HepG2 (cell line): ENCODE data around the gene TLL2.

Source experiments
- CREM ChIP-seq, 2 experiments: sonication (generic) in 1 of 2; formaldehyde crosslinking in 1 of 2; IDR thresholded peaks; 2 replicates each; pipeline versions ENCODE4 v1.4.0 to v1.6.1; 2016 to 2020; ENCODE audit warnings: antibody characterized with exemption in 1 of 2, mild to moderate bottlenecking in 1 of 2, missing genetic modification reagents in 1 of 2
- CTCF ChIP-seq: sonication (generic); formaldehyde crosslinking; IDR thresholded peaks from 2 replicates; pipeline ENCODE4 v1.5.0; 2020; ENCODE audit warnings: mild to moderate bottlenecking, missing genetic modification reagents, moderate library complexity
- DR1 ChIP-seq: sonication (generic); formaldehyde crosslinking; IDR thresholded peaks from 2 replicates; pipeline ENCODE4 v1.8.0; 2021; ENCODE audit warnings: mild to moderate bottlenecking, missing genetic modification reagents, inconsistent platforms
- ESRRA ChIP-seq: sonication (generic); formaldehyde crosslinking; IDR thresholded peaks from 2 replicates; pipeline ENCODE4 v1.5.1; 2020; ENCODE audit warnings: mild to moderate bottlenecking, low read depth, missing genetic modification reagents
- GTF2F1 ChIP-seq: fragments of 150-350 bp; IDR thresholded peaks from 2 replicates; pipeline ENCODE4 v1.6.1; 2014; ENCODE audit warnings: low read length
- IKZF1 ChIP-seq: fragments of 450-650 bp; IDR thresholded peaks from 2 replicates; pipeline ENCODE4 v1.7.1; 2016
- NR2F6 ChIP-seq, 2 experiments: IDR thresholded peaks; 2 replicates each; pipeline ENCODE4 v1.6.1; 2016; ENCODE audit warnings: antibody characterized with exemption in 1 of 2, mild to moderate bottlenecking in 1 of 2
- POLR2G ChIP-seq: fragments of 200-400 bp; formaldehyde crosslinking; IDR thresholded peaks from 2 replicates; pipeline ENCODE4 v1.6.1; 2018; ENCODE audit warnings: mild to moderate bottlenecking, low read depth, low read length, moderate library complexity
- SMC3 ChIP-seq: IDR thresholded peaks from 2 replicates; pipeline ENCODE4 v1.6.1; 2011; ENCODE audit warnings: low read length, improper control_type of control experiment
- U2AF2 ChIP-seq: fragments of 200-400 bp; formaldehyde crosslinking; IDR thresholded peaks from 2 replicates; pipeline ENCODE4 v1.6.1; 2017; ENCODE audit warnings: low read depth, mild to moderate bottlenecking, low read length
- ZBTB43 ChIP-seq: sonication (generic); formaldehyde crosslinking; conservative IDR thresholded peaks from 2 replicates; pipeline ENCODE4 v1.4.0; 2020; ENCODE audit warnings: missing genetic modification reagents
- ZFX ChIP-seq: sonication (generic); formaldehyde crosslinking; IDR thresholded peaks from 2 replicates; pipeline ENCODE4 v1.4.0; 2020; ENCODE audit warnings: mild to moderate bottlenecking, low read depth, missing genetic modification reagents, moderate library complexity
- ZNF251 ChIP-seq: sonication (generic); formaldehyde crosslinking; IDR thresholded peaks from 2 replicates; pipeline ENCODE4 v1.9.0; 2021; ENCODE audit warnings: mild to moderate bottlenecking, missing genetic modification reagents
- ZNF274 ChIP-seq: sonication (generic); formaldehyde crosslinking; IDR thresholded peaks from 2 replicates; pipeline ENCODE4 v1.5.1; 2020; ENCODE audit warnings: mild to moderate bottlenecking, missing genetic modification reagents

- TF ChIP-seq CTCF (CRISPR knock-in tag) (no peak), POLR2G (no peak), U2AF2 (no peak), ZFX (CRISPR knock-in tag) (no peak), NR2F6 (IDR thresholded peaks at IDR 0.05) (no peak), NR2F6 (CRISPR knock-in tag; IDR thresholded peaks at IDR 0.05) (no peak), ZBTB43 (no peak), GTF2F1 (no peak), IKZF1 (no peak), ESRRA (CRISPR knock-in tag) (no peak), ZNF251 (CRISPR knock-in tag) (no peak), ZNF274 (CRISPR knock-in tag) (no peak), CREM (IDR thresholded peaks at IDR 0.05) (no peak), CREM (CRISPR knock-in tag; IDR thresholded peaks at IDR 0.05) (no peak), SMC3 (no peak), DR1 (CRISPR knock-in tag) (no peak)
Measured at GRCh38 chr10:96421995-96422394, 91.7 kb downstream of the TLL2 start.
